Endothelial cell of umbilical vein (primary cell): ENCODE data around the gene GALNT8. TPM values are rescaled to one million over a fixed set of nuclear protein-coding genes. Genes with fewer than 3 reads are reported as not detected.

Experiments used
- BruUV-seq: library from RNA; stranded (reverse); fragments of 400-500 nt; replicated peaks from 2 replicates; lab custom pipeline; 2021; lab: Mats Ljungman, UMichigan
- CTCF ChIA-PET: fragments of 300-600, 350-600 bp; sonication (Branson Sonifier 250); formaldehyde crosslinking; loops from one replicate; lab custom pipeline; 2021; ENCODE audit warnings: antibody characterized with exemption, inconsistent platforms; lab: Charles Lee
- POLR2A ChIA-PET: fragments of 300-600, 350-600 bp; sonication (Branson Sonifier 250); formaldehyde crosslinking; loops from one replicate; lab custom pipeline; 2021; ENCODE audit warnings: antibody characterized with exemption, inconsistent platforms; lab: Charles Lee
- DNase-seq: peaks from one replicate; pipeline ENCODE4 v3.0.0-alpha.2; 2011; ENCODE audit warnings: low read depth, low spot score
- FAIRE-seq: peaks from 2 replicates; lab custom pipeline; 2011; peaks lifted over from hg19 to GRCh38; lab: Jason Lieb, UNC
- H2AFZ ChIP-seq: 2 replicates; pipeline ENCODE4 v1.6.0; 2012; ENCODE audit warnings: low read depth, low read length, control low read depth, inconsistent platforms
- H3K27ac ChIP-seq: 2 replicates; pipeline ENCODE4 v1.5.1; 2011; ENCODE audit warnings: low read depth, mild to moderate bottlenecking, control low read depth, low read length, moderate library complexity; ENCODE audit not compliant: insufficient read depth
- H3K27me3 ChIP-seq, 2 experiments: 2 replicates each; pipeline versions ENCODE4 v1.6.0 to v1.6.1; 2011; ENCODE audit warnings: low read length in 2 of 2, mixed read lengths in 1 of 2; ENCODE audit not compliant: control insufficient read depth in 2 of 2, insufficient read depth in 2 of 2
- H3K36me3 ChIP-seq, 2 experiments: 2 replicates in 1 of 2; 3 replicates in 1 of 2; pipeline ENCODE4 v1.5.1; 2011; ENCODE audit warnings: low read length in 2 of 2, mild to moderate bottlenecking in 1 of 2, moderate library complexity in 1 of 2; ENCODE audit not compliant: control insufficient read depth in 2 of 2, insufficient read depth in 2 of 2; ENCODE audit errors: extremely low read depth in 1 of 2
- H3K4me1 ChIP-seq: 3 replicates; pipeline ENCODE4 v1.5.1; 2011; ENCODE audit warnings: mild to moderate bottlenecking, low read length; ENCODE audit not compliant: control insufficient read depth, insufficient read depth; ENCODE audit errors: extremely low read depth
- H3K4me2 ChIP-seq: 2 replicates; pipeline ENCODE4 v1.6.1; 2011; ENCODE audit warnings: low read length, control low read depth, mixed read lengths; ENCODE audit not compliant: insufficient read depth
- H3K4me3 ChIP-seq, 3 experiments: fragments of 200-600 bp in 1 of 3; sonication (generic), shearing (Covaris generic) in 1 of 3; replicated peaks in 1 of 3; 2 replicates each; pipeline ENCODE4 v1.5.1; 2011 to 2016; ENCODE audit warnings: control low read depth in 3 of 3, low read length in 3 of 3, mild to moderate bottlenecking in 2 of 3, inconsistent platforms in 1 of 3, low read depth in 1 of 3, moderate library complexity in 1 of 3; ENCODE audit not compliant: insufficient read depth in 1 of 3
- H3K79me2 ChIP-seq: 2 replicates; pipeline ENCODE4 v1.6.0; 2012; ENCODE audit warnings: low read length, inconsistent platforms; ENCODE audit not compliant: control insufficient read depth, insufficient read depth
- H3K9ac ChIP-seq: replicated peaks from 2 replicates; pipeline ENCODE3; 2011; ENCODE audit warnings: low read length, control low read depth; ENCODE audit not compliant: insufficient read depth; ENCODE audit errors: extremely low read depth
- H3K9me1 ChIP-seq: replicated peaks from 3 replicates; pipeline ENCODE4 v1.6.0; 2011; ENCODE audit warnings: mild to moderate bottlenecking, low read length; ENCODE audit not compliant: control insufficient read depth, insufficient read depth; ENCODE audit errors: extremely low read depth
- H3K9me3 ChIP-seq: replicated peaks from 2 replicates; pipeline ENCODE4 v1.5.1; 2012; ENCODE audit warnings: low read length, inconsistent platforms; ENCODE audit not compliant: control insufficient read depth, insufficient read depth
- H4K20me1 ChIP-seq: replicated peaks from 2 replicates; pipeline ENCODE3; 2011; ENCODE audit warnings: mild to moderate bottlenecking, low read length; ENCODE audit not compliant: control insufficient read depth, insufficient read depth; ENCODE audit errors: extremely low read depth
- CTCF ChIP-seq, 2 donors: IDR thresholded peaks; 1 replicate in 1 of 2; 2 replicates in 1 of 2; pipeline ENCODE4 v1.5.1; 2011; ENCODE audit warnings: low read length in 2 of 2, mild to moderate bottlenecking in 2 of 2, moderate library complexity in 2 of 2, control low read depth in 1 of 2, inconsistent platforms in 1 of 2, low read depth in 1 of 2; ENCODE audit not compliant: insufficient read depth in 1 of 2; ENCODE audit errors: extremely low read depth in 1 of 2
- EZH2 ChIP-seq: IDR thresholded peaks from 2 replicates; pipeline ENCODE4 v1.6.1; 2012; ENCODE audit warnings: borderline replicate concordance, low read depth, mild to moderate bottlenecking, moderate library complexity, low read length, inconsistent platforms; ENCODE audit not compliant: severe bottlenecking
- FOS ChIP-seq: IDR thresholded peaks from 2 replicates; pipeline ENCODE4 v1.6.1; 2011; ENCODE audit warnings: mild to moderate bottlenecking, low read length, moderate library complexity, borderline replicate concordance; ENCODE audit not compliant: insufficient read depth
- GATA2 ChIP-seq: IDR thresholded peaks from 2 replicates; pipeline ENCODE4 v1.7.0; 2011; ENCODE audit warnings: low read depth, mild to moderate bottlenecking, moderate library complexity, mixed read lengths, low read length; ENCODE audit not compliant: insufficient read length, insufficient read depth
- JUN ChIP-seq: IDR thresholded peaks from 2 replicates; pipeline ENCODE4 v1.6.1; 2011; ENCODE audit warnings: borderline replicate concordance, low read depth; ENCODE audit not compliant: insufficient read length, insufficient read depth
- MAX ChIP-seq: IDR thresholded peaks from 2 replicates; pipeline ENCODE4 v1.6.1; 2011; ENCODE audit not compliant: insufficient read depth, insufficient read length
- MYC ChIP-seq: IDR thresholded peaks from one replicate; pipeline ENCODE4 v1.6.1; 2011; ENCODE audit warnings: mild to moderate bottlenecking, low read depth, low read length
- POLR2A ChIP-seq: IDR thresholded peaks from 2 replicates; pipeline ENCODE4 v1.6.1; 2012; ENCODE audit warnings: low read depth, mild to moderate bottlenecking, control low read depth, low read length
- POLR2AphosphoS5 ChIP-seq: IDR thresholded peaks from 2 replicates; pipeline ENCODE4 v1.6.1; 2012; ENCODE audit warnings: low read depth, mild to moderate bottlenecking, control low read depth, low read length, moderate library complexity; ENCODE audit not compliant: insufficient read depth
- dilution Hi-C: fragments of 300-500 bp; cut with MboI; formaldehyde crosslinking; loops from one replicate; pipeline ENCODE4 v1.15.0; 2019; ENCODE audit warnings: low sequenced_read_pairs; ENCODE audit not compliant: extremely low pct_ligation_motif_present
- intact Hi-C: fragments of 100-400 bp; cut with micrococcal nuclease; formaldehyde crosslinking; loops from one replicate; pipeline ENCODE4 v1.10.0; 2022
- polyA plus RNA-seq, 4 experiments: library from polyadenylated mRNA; depleted of rRNA in 3 of 4; stranded (reverse) in 3 of 4; unstranded in 1 of 4; fragments of >200 nt; gene quantifications; 2 replicates each; pipeline versions ENCODE4 v1.2.1 to v1.2.3, GENCODE V29; 2011 to 2012; ENCODE audit warnings: missing spikeins in 1 of 4
- total RNA-seq: library from RNA; stranded (reverse); gene quantifications from 2 replicates; pipeline ENCODE4 v1.2.3, GENCODE V29; 2021

Gene GALNT8
- total and polyA plus RNA-seq, 2 donors (not counting 3 experiments of a cell fraction or from before 2014, with no cell fraction given): 0.03 to 0.09 TPM

DNA sequence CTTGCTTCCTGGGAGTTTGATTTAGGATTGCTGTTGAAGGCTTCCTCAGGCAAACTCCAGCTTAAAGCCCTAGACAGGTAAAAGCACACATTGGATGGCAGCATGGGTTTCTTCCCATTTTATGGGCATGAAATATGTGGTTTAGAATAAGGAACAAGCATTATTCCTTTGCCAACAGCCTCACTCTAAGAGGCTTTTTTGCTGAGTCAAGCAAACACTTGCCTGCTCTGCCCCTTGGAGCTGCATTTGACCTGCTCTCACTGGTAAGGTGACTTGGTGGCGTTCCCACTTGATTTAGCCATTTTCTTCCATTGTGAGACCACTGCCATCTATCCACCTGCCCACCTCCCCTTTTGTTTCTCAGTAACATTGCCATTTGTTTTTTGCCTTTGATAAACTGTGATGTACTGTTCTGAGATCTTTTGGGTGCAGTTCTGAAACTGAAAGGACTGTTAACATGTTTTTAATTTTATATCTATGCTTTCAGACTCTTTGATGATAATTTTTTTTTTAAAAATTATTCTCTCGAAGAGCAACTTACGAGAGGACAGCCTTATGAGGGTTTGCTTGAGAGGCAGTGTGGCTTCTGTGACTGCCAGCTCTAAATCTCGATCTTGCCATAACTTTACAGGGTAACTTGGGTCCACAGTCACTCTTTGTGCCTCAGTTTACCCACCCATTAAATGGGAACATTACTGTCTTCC is 92.6 kb downstream of the GALNT8 start:
- BruUV-seq: no TSS peak

GRCh38 chr12:4813741-4814140 is 93.5 kb downstream of the GALNT8 start:
- no peaks in the 10 kb centered on the region for H3K4me1 ChIP-seq
- no peak overlapping the region for H3K9ac ChIP-seq
- BruUV-seq: no TSS peak
- H3K4me3 ChIP-seq: no peak overlapping the region
- H3K27me3 ChIP-seq: peaks cover 12 to 25% of the 10 kb centered on the region in 2 experiments
- H3K36me3 ChIP-seq: no peaks in the 10 kb centered on the region
- intact Hi-C loops (no loop called here), dilution Hi-C loops (no loop called here)
- no peak overlapping the region for H3K4me2 ChIP-seq
- H3K27ac ChIP-seq: no peak overlapping the region
- ChIA-PET CTCF (interaction anchor here (1.4 to 1.9 kb wide), 2 partner anchors 42 to 44 kb away, joined by 6 to 9 read pairs; no protein-coding TSS in a partner anchor), POLR2A (no interaction called here)
- FAIRE-seq (no peak), DNase-seq (no peak)
- TF ChIP-seq JUN (no peak), GATA2 (no peak), POLR2AphosphoS5 (no peak), MYC (no peak), POLR2A (no peak), FOS (no peak), MAX (no peak), CTCF (IDR thresholded peaks at IDR 0.05; ENCODE audit: extremely low read depth in 1 of 2, insufficient read depth in 1 of 2, low read depth in 1 of 2, low read length in 2 of 2) (no peak), EZH2 (no peak)
- no peak overlapping the region for H2AFZ ChIP-seq
- H3K9me3 ChIP-seq: no peaks in the 10 kb centered on the region
- H4K20me1 ChIP-seq: no peaks in the 10 kb centered on the region
- H3K79me2 ChIP-seq: no peaks in the 10 kb centered on the region
- no peaks in the 10 kb centered on the region for H3K9me1 ChIP-seq

More for the DNA sequence above, 92.6 kb downstream of the GALNT8 start:
- TF ChIP-seq FOS (no peak), MAX (no peak)
- ChIA-PET CTCF (interaction anchor here (1.4 to 1.9 kb wide), 2 partner anchors 43 to 45 kb away, joined by 6 to 9 read pairs; no protein-coding TSS in a partner anchor), POLR2A (no interaction called here)
- no peaks in the 10 kb centered on the region for H3K36me3 ChIP-seq
- no peak overlapping the region for H3K4me2 ChIP-seq
- H3K27me3 ChIP-seq: peaks cover 20 to 34% of the 10 kb centered on the region in 2 experiments
- intact Hi-C loops: no loop called here
- no peaks in the 10 kb centered on the region for H3K4me1 ChIP-seq
- no peak overlapping the region for H3K9ac ChIP-seq
- dilution Hi-C loops: no loop called here
- no peaks in the 10 kb centered on the region for H4K20me1 ChIP-seq
- no peaks in the 10 kb centered on the region for H3K79me2 ChIP-seq
- no peaks in the 10 kb centered on the region for H3K9me3 ChIP-seq
- no peaks in the 10 kb centered on the region for H3K9me1 ChIP-seq
- no peak overlapping the region for H3K4me3 ChIP-seq
- no peak overlapping the region for H2AFZ ChIP-seq
- DNase-seq (no peak), FAIRE-seq (no peak)
- H3K27ac ChIP-seq: no peak overlapping the region
